Pancreas (tissue), 10 donors: ENCODE data around the gene APPL2. TPM values are rescaled to one million over a fixed set of nuclear protein-coding genes. Genes with fewer than 3 reads are reported as not detected.

Source experiments
- ATAC-seq, 4 donors: fragments of 200-7000 bp; cut with Tn5 transposase; one replicate each; pipeline versions ENCODE4 v1.8.0 to v1.9.1; 2020; ENCODE audit warnings: mild to moderate bottlenecking in 4 of 4, moderate library complexity in 4 of 4
- DNase-seq, 6 donors: peaks; one replicate each; pipeline ENCODE4 v3.0.0-alpha.2; 2020
- FAIRE-seq: peaks from 2 replicates; lab custom pipeline; 2012; peaks lifted over from hg19 to GRCh38; lab: Jason Lieb, UNC
- H3K27ac ChIP-seq, 4 donors: fragments of 200-600 bp; sonication (generic); 1 replicate in 3 of 4; 2 replicates in 1 of 4; pipeline versions ENCODE4 v1.5.0 to v1.8.0; 2020
- H3K27me3 ChIP-seq, 4 donors: fragments of 200-600 bp; one replicate each; pipeline ENCODE4 v1.8.0; 2021
- H3K36me3 ChIP-seq, 3 donors: fragments of 200-600 bp; sonication (generic) in 1 of 3; one replicate each; pipeline versions ENCODE4 v1.5.0 to v1.8.0; 2020 to 2021
- H3K4me1 ChIP-seq, 3 donors: fragments of 200-600 bp; one replicate each; pipeline ENCODE4 v1.8.0; 2021
- H3K4me3 ChIP-seq, 4 donors: fragments of 200-600 bp; sonication (generic) in 2 of 4; one replicate each; pipeline versions ENCODE4 v1.5.0 to v1.8.0; 2020 to 2021
- H3K9me3 ChIP-seq, 4 donors: fragments of 200-600 bp; one replicate each; pipeline ENCODE4 v1.8.0; 2021
- CTCF ChIP-seq, 4 donors: fragments of 200-600 bp; sonication (generic) in 3 of 4; IDR thresholded peaks; one replicate each; pipeline versions ENCODE4 v1.5.0 to v1.8.0; 2021; ENCODE audit warnings: antibody characterized with exemption in 4 of 4
- WGBS, 2 donors: extraction: QIAGEN DNeasy Blood & Tissue Kit; methylation state at CpG; one replicate each; pipeline ENCODE4 v1.1.7; 2013; 5-methylcytosine and 5-hydroxymethylcytosine counted together
- intact Hi-C, 3 donors: fragments of 100-400 bp; cut with DNase I; formaldehyde crosslinking; loops; one replicate each; pipeline versions ENCODE4 v1.11.1 to v1.14.2; 2022
- polyA plus RNA-seq, 2 donors: library from polyadenylated mRNA; stranded (reverse); fragments of 200-250 nt; gene quantifications; one replicate each; pipeline ENCODE4 v1.2.3, GENCODE V29; 2013
- total RNA-seq, 6 donors: library from RNA; stranded (reverse); fragmentation: NEBNext Ultra II Directional in 4 of 6; extraction: Animal tissue kit (Norgen Biotek cat#: 25700) in 4 of 6; gene quantifications; one replicate each; pipeline versions ENCODE4 v1.2.1 to v1.2.4, GENCODE V29; 2021 to 2023
- donor health status: healthy with polysubstance abuse.
- donor health status: DM: no; HTN: no; CAD: no; lungs with moderate emphysema.
- donor health status: DM: no; HTN: no; CAD: no.
- donor health status: control.
- donor health status: control.
- donor health status: Bipolar disorder and iron deficiency.
- donor health status: DM: yes; HTN: yes; CAD: no.
- donor health status: DM: no; HTN: no; CAD: no.
- donor health status: DM: no; HTN: no; CAD: no.
- donor health status: DM: yes; HTN: yes; CAD: no.

Gene APPL2
- total and polyA plus RNA-seq, 8 donors = 9.7 to 33.4 (median 19.0) TPM

- H3K27ac ChIP-seq = no peak overlapping the region
- intact Hi-C loops = no loop called here
Measured at GRCh38 chr12:105204916-105205315, 31.1 kb downstream of the APPL2 start.

GRCh38 chr12:105204127-105204526 is 31.8 kb downstream of the APPL2 start:
- Histone ChIP-seq H3K4me1 (peaks cover 0 to 9% (median 0%) of the 10 kb centered on the region in 3 donors), H3K36me3 (peaks cover 0 to 32% (median 14%) of the 10 kb centered on the region in 3 donors), H3K27me3 (no peaks in the 10 kb centered on the region), H3K9me3 (no peaks in the 10 kb centered on the region), H3K27ac (no peak overlapping the region), H3K4me3 (no peak overlapping the region)
- ATAC-seq (no peak), DNase-seq (no peak), FAIRE-seq (no peak)
- WGBS, 2 donors = 91 to 95% methylated on average over 8 of the region's 8 CpGs
- TF ChIP-seq CTCF (IDR thresholded peaks at IDR 0.05) = no peak
- intact Hi-C loops = no loop called here

More at GRCh38 chr12:105204916-105205315, 31.1 kb downstream of the APPL2 start:
- Histone ChIP-seq H3K27me3 (no peaks in the 10 kb centered on the region), H3K4me1 (peaks cover 0 to 9% (median 0%) of the 10 kb centered on the region in 3 donors), H3K9me3 (no peaks in the 10 kb centered on the region), H3K4me3 (no peak overlapping the region), H3K36me3 (peaks cover 0 to 39% (median 14%) of the 10 kb centered on the region in 3 donors)
- WGBS, 2 donors = 81 to 85% methylated on average over 6 of the region's 6 CpGs
- FAIRE-seq (no peak), ATAC-seq (peak in 3 of 4 donors; percentile 4 to 47 (median 26)), DNase-seq (no peak)
- no peak for TF ChIP-seq CTCF (IDR thresholded peaks at IDR 0.05)

GRCh38 chr12:105202202-105202601 is 33.8 kb downstream of the APPL2 start:
- H3K27ac ChIP-seq = no peak overlapping the region
- H3K4me1 ChIP-seq = peaks cover 0 to 9% (median 0%) of the 10 kb centered on the region in 3 donors
- ATAC-seq = no peak
- intact Hi-C loops = no loop called here
- WGBS, 2 donors = 93% methylated on average over 6 of the region's 6 CpGs
- DNase-seq = no peak
- H3K9me3 ChIP-seq = no peaks in the 10 kb centered on the region
- H3K36me3 ChIP-seq = peaks cover 0 to 30% (median 6%) of the 10 kb centered on the region in 3 donors
- no peak overlapping the region for H3K4me3 ChIP-seq
- no peak for FAIRE-seq
- TF ChIP-seq CTCF (IDR thresholded peaks at IDR 0.05) = no peak
- no peaks in the 10 kb centered on the region for H3K27me3 ChIP-seq

- no peak for TF ChIP-seq CTCF (IDR thresholded peaks at IDR 0.05)
- intact Hi-C loops = no loop called here
- Histone ChIP-seq H3K27me3 (no peaks in the 10 kb centered on the region), H3K27ac (no peak overlapping the region), H3K36me3 (peaks cover 0 to 26% (median 0%) of the 10 kb centered on the region in 3 donors), H3K4me1 (peaks cover 0 to 9% (median 0%) of the 10 kb centered on the region in 3 donors), H3K4me3 (no peak overlapping the region), H3K9me3 (no peaks in the 10 kb centered on the region)
- DNase-seq = no peak
- peak in 1 of 4 donors; percentile 20 for ATAC-seq
- no peak for FAIRE-seq
- 67 to 71% methylated on average over 7 of the region's 7 CpGs for WGBS, 2 donors
Measured at GRCh38 chr12:105201299-105201698, 34.7 kb downstream of the APPL2 start.

- H3K27ac ChIP-seq = no peak overlapping the region
- H3K4me1 ChIP-seq = peaks cover 0 to under 1% (median 0%) of the 10 kb centered on the region in 3 donors
- TF ChIP-seq CTCF (IDR thresholded peaks at IDR 0.05) = no peak
- FAIRE-seq (no peak), ATAC-seq (no peak), DNase-seq (no peak)
- H3K9me3 ChIP-seq = no peaks in the 10 kb centered on the region
- H3K4me3 ChIP-seq = no peak overlapping the region
- intact Hi-C loops = no loop called here
- no peaks in the 10 kb centered on the region for H3K27me3 ChIP-seq
- WGBS, 2 donors = 96% methylated on average over 4 of the region's 4 CpGs
- H3K36me3 ChIP-seq = peaks cover 0 to 25% (median 0%) of the 10 kb centered on the region in 3 donors
Measured at GRCh38 chr12:105200385-105200784, 35.6 kb downstream of the APPL2 start.
